HG02571 (cell line): Measurements from ENCODE around the gene TCAP.

Source experiments
- ATAC-seq: cut with Tn5 transposase; IDR thresholded peaks from one replicate; pipeline ENCODE4 v1.9.1; 2021; ENCODE audit warnings: mild to moderate bottlenecking, moderate library complexity; ENCODE audit not compliant: unreplicated experiment

Gene TCAP

GRCh38 chr17:39647256-39647655 is 17.9 kb upstream of the TCAP start:
- ATAC-seq = no peak

- no peak for ATAC-seq
These were observed 16.4 kb upstream of the TCAP start for GRCh38 chr17:39648616-39649366.

- no peak for ATAC-seq
These were observed 15.0 kb upstream of the TCAP start for GRCh38 chr17:39650121-39650579.

GRCh38 chr17:39651923-39652586 is 13.1 kb upstream of the TCAP start:
- ATAC-seq = no peak

GRCh38 chr17:39652587-39653315 is 12.4 kb upstream of the TCAP start:
- no peak for ATAC-seq

GRCh38 chr17:39653316-39653661 is 11.9 kb upstream of the TCAP start:
- no peak for ATAC-seq

- no peak for ATAC-seq
These were observed 11.4 kb upstream of the TCAP start for GRCh38 chr17:39653662-39654331.

GRCh38 chr17:39655105-39655504 is 10.0 kb upstream of the TCAP start:
- no peak for ATAC-seq

- no peak for ATAC-seq
These were observed 6.8 kb upstream of the TCAP start for GRCh38 chr17:39658346-39658745.

GRCh38 chr17:39658760-39659159 is 6.4 kb upstream of the TCAP start:
- ATAC-seq = no peak

- ATAC-seq = no peak
These were observed 5.7 kb upstream of the TCAP start for GRCh38 chr17:39659279-39660010.

GRCh38 chr17:39660011-39660360 is 5.2 kb upstream of the TCAP start:
- no peak for ATAC-seq

- ATAC-seq = no peak
These were observed 4.5 kb upstream of the TCAP start for GRCh38 chr17:39660397-39661385.

- ATAC-seq = no peak
These were observed 3.2 kb upstream of the TCAP start for GRCh38 chr17:39661744-39662541.

- no peak for ATAC-seq
These were observed 2.4 kb upstream of the TCAP start for GRCh38 chr17:39662551-39663339.

- no peak for ATAC-seq
These were observed 1.8 kb upstream of the TCAP start for GRCh38 chr17:39663340-39663687.

GRCh38 chr17:39663688-39664580 is 1.2 kb upstream of the TCAP start:
- ATAC-seq = no peak
